ENCODE data around the gene SLX4IP.

SLX4IP gene

GRCh38 chr20:10429443-10429981, 5.6 kb upstream of the SLX4IP start:
- DNase-seq: no peak

GRCh38 chr20:10430000-10430466, 5.1 kb upstream of the SLX4IP start:
- DNase-seq: no peak

GRCh38 chr20:10430704-10431103, 4.4 kb upstream of the SLX4IP start:
- DNase-seq: no peak

GRCh38 chr20:10432079-10432478, 3.0 kb upstream of the SLX4IP start:
- no peak for DNase-seq

GRCh38 chr20:10433014-10433622, 2.0 kb upstream of the SLX4IP start:
- DNase-seq: no peak

- peak; percentile 98 for DNase-seq
Measured at GRCh38 chr20:10433623-10434466, 1.3 kb upstream of the SLX4IP start, which contains the start of gene MKKS. Gene MKKS, minus strand, starts transcription at chr20:10434222. Its CDS starts 20,708 bp downstream, at chr20:10413514.

GRCh38 chr20:10434467-10434831, 656 bp upstream of the SLX4IP start:
- peak; percentile 98 for DNase-seq

- no peak for DNase-seq
Measured at GRCh38 chr20:10436053-10436699, 1.1 kb downstream of the SLX4IP start.

GRCh38 chr20:10438217-10438616, 3.1 kb downstream of the SLX4IP start:
- DNase-seq: no peak

- DNase-seq: no peak
Measured at GRCh38 chr20:10443936-10444335, 8.8 kb downstream of the SLX4IP start.

GRCh38 chr20:10445758-10446157, 10.7 kb downstream of the SLX4IP start:
- DNase-seq: no peak

- peak; percentile 51 for DNase-seq
Measured at GRCh38 chr20:10447028-10447427, 11.9 kb downstream of the SLX4IP start.

GRCh38 chr20:10448270-10449156, 13.4 kb downstream of the SLX4IP start:
- peak; percentile 16 for DNase-seq

GRCh38 chr20:10449270-10449669, 14.2 kb downstream of the SLX4IP start:
- DNase-seq: no peak

- no peak for DNase-seq
Measured at GRCh38 chr20:10453241-10453640, 18.1 kb downstream of the SLX4IP start.

GRCh38 chr20:10454151-10454750, 19.1 kb downstream of the SLX4IP start:
- no peak for DNase-seq

GRCh38 chr20:10461495-10461894, 26.4 kb downstream of the SLX4IP start:
- DNase-seq: no peak

- no peak for DNase-seq
Measured at GRCh38 chr20:10462516-10462915, 27.4 kb downstream of the SLX4IP start.

GRCh38 chr20:10463622-10464021, 28.5 kb downstream of the SLX4IP start:
- no peak for DNase-seq

- DNase-seq: no peak
Measured at GRCh38 chr20:10465135-10465534, 30.0 kb downstream of the SLX4IP start.

GRCh38 chr20:10466325-10466724, 31.2 kb downstream of the SLX4IP start:
- DNase-seq: no peak

- no peak for DNase-seq
Measured at GRCh38 chr20:10466855-10467254, 31.8 kb downstream of the SLX4IP start.
